ENCODE measurements around the gene GPR50.

The GPR50 gene

DNA sequence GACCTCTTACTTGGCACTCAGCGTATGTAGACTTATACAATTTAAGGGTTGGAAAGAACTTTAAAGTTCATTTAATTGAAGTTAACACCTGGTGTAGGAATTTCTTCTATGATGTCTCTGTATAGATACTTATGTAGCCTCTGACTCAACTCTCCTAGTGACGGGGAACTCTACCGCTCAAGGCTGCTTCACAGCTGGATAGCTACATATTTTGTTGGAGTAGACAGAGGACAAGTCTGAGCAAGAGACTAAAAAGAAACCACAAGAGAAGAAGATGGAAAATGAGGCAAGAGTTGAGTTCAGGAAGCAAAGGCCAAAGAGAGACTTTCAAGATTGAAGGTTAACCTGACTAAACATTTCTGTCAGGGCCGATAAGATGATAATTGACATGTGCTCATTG, 52.6 kb downstream of the GPR50 start:
- DNase-seq: no peak
